GM19438 (cell line): ENCODE data around the gene RAI1.
A peak's percentile ranks its signal among the peaks of the same experiment; 100 is the strongest.

Experiments
- ATAC-seq: cut with Tn5 transposase; IDR thresholded peaks from one replicate; pipeline ENCODE4 v1.9.1; 2021; ENCODE audit warnings: low read depth; ENCODE audit not compliant: unreplicated experiment

RAI1 gene

DNA sequence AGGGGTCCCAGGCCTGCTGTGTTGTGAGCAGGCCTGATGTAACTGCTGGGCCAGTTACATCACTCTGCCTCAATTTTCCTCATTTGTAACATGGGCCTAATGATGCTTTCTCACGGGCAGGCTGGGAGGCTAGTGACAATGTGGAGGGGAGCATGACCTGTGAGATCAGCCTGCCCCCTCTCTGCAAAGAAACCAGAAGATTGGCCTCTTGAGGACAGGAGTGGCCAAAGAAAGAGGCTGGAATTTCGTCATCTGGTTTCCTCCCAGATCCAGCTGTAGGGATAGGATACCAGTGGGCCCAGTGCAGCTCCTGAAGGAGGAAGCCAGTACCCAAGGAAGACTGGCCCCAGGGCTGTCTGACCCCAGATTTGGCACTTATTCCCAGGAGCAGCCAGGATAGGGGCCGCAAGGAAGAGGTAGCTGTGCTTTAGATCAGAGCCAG is 156.1 kb downstream of the RAI1 start:
- ATAC-seq, result no peak

DNA sequence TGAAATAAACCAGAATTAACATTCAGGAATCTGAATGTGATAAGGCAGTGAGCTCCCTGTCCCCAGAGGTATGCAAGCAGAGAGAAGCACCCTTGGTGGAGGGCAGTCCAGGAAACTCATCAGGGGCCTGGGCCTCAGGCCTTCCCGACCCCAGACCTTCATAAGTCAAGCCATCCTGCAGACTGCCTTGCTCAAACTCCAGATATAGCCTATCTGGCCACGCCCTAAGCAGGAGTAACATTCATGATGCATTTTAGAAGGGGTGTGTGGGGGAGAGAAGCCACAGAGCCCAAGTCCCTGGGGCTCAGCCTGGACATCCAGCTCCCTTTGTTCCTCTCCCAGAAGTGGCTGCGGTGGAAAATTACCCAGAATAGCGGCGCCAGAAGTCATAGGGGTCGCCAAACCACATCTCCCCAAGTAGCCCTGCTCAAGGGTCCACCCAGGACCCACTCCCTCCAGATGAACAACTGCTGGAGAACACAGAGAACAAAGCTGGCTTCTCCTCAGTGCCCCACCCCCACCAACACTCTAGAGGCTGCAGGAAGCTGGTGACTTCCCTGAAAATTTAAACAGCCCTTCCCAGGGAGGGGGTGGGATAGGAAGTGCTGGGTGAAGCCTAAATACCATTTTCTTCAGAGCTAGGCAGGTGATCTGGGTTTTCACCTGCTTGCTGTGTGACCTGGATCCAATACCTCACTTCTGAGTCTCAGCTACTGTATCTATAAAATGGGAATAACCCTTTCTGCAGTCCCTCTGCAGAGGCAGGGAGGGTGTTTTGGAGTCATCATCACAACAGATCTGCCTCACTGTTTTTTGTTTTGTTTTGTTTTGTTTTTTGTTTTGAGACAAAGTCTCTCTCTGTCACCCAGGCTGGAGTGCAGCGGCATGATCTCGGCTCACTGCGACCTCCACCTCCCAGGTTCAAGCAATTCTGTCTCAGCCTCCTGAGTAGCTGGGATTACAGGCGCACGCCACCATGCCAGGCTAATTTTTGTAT is 157.0 kb downstream of the RAI1 start:
- ATAC-seq, result no peak

DNA sequence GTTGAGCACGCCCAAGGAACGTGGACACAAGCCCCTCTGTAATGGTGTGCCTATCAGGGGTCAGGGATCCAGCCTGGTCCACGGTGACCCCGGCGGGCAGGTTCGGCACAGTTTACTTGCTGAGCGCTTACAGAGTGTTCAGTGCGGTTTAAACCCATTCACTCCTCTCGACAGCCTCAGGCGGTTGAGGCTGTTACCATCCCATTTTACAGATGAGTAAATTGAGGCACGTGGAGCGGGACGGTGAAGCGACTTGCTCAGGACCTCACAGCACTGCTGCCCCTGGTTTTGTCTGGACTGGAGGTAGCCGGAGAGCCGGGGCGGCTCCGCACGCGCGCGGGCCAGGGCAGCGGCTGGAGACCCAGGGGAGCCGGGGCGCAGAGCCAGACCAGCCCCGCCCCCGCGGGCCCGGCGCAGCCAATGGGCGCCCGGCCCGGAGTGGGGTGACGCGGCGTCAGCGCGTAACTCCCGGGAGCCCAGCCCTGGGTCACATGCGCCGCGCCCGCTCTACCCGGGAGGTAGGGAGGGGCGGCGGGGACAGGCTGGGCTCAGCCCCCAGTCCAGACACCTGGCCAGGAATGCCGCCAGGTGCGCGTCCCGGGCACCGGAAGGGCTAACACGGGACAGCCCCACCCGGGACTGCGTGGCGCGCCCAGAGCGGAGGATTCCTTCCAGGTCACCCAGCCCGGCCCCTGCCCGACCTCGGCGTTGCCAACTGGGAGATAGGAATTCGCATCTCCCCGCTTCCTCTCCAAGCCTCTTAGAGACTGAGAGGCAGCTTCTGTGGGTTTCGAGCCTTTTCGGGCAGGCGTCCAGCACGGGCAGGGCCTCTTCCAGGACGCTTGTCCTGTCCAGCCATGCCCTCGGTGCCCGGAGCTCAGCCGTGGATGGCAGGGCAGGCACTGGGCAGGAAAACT is 158.8 kb downstream of the RAI1 start:
- peak; percentile 41 for ATAC-seq

DNA sequence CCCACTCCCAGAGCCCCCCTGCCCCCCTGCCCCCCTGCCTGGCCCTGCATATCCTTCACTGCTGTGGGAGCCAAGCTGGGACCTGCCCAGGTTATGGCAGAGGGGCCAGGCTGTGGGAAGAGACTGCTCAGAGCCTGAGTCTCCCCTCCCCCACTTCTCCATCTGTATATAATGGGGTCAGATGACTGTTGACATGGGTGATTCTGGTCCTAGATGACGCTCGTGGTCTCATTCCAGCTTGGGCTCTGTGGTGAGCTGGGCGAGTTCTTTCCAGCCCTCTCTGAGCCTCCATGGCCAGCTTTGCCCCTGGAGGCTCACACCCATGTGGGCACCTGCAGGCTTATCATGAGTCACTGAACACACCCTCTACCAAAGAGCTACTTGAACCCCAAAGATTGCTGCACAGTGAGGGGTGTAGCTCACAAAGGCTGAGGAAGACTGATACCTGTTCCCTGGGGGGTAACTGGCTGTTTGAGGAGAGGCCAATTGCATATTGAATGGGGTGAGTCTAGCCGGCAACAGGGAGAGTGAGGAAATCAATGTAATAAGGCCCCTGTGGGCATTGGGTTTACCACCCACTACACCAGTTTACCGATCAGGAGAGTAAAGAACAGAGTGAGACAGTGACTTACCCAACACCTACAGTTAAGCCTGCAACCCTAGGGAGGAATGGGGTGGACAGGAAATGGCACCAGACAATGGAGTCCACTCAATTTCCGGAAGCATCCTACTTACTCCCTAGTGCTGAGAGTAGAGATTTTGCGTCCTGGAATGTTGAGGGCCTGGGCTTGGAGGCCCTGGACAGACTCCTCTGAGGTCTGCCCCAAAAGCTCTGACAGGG is 159.7 kb downstream of the RAI1 start:
- no peak for ATAC-seq

DNA sequence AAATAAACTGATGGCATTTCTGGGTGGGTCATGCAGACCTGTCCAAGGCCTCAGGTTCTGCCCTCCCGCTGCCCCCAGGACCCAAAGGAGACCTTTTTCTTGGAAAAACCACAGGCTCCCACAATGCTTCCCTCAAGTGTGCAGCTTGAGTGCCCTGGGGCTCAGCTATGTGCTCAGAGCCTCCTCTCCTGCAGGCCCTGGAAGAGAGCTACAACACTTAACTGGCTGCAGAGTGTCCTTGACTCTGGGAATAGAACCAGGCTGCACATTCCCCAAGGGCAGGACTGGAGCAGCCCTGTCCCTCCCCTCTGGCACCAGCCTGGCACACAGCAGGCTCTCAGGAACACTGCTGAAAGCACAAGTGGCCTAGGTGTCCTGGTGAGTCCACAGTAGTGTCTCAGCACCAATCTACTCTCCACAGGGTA is 160.4 kb downstream of the RAI1 start:
- ATAC-seq, result no peak

DNA sequence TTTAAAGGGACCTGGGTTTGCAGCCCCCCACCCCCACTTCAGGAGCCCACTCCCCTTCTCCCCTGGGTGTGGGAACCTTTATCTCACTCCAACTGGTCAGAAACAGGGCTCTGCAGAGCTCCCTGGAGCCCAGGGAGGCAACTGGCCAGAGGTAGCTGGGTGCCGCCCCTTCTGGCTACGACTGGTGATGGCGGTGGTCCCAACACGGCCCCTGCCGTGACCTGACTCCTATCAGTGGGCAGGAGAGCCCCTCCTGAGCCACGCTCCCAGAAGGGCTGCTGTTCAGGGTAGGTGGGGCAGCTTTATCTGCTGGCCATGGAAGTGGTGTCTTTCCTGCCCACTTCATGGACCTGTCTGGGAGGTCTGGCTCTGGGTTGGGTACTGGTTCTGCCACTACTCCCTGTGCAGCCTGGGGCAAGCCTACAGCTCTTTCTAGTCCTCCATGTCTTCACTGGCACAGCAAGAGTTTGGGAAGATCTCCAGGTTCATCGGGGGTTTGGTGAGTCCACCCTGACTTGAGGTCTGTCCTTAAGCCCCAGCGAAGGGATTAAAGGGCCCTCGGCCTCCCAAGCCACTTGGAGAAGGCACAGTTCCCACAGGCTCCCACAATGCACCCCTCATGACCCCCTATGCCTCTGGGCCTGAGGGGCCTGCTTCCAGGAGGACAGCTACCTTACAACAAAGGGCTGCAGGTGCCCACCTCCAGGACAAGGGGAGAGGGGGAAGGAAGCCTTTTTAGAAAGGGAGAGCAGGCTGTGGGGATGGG is 161.0 kb downstream of the RAI1 start:
- ATAC-seq, result no peak

DNA sequence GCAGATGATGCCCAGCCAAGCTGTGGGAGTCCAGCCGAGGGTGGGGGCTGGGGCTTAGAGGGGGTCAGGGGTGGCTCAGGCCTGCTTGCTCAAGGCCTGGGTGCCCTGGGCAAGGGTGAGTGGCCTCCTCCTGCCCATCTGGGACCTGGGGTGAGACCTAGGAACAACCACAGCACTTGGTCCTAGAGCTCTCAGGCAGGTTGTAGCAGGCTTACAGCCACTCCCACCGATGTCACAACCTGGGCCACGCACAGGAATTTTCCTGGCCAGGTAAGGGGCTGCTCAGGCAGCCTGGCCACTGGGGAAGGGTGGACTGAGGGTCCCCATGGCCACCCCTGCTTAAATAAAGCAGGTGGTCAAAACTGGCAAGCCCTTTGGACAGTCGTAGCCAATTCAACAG is 161.8 kb downstream of the RAI1 start:
- ATAC-seq, result no peak

DNA sequence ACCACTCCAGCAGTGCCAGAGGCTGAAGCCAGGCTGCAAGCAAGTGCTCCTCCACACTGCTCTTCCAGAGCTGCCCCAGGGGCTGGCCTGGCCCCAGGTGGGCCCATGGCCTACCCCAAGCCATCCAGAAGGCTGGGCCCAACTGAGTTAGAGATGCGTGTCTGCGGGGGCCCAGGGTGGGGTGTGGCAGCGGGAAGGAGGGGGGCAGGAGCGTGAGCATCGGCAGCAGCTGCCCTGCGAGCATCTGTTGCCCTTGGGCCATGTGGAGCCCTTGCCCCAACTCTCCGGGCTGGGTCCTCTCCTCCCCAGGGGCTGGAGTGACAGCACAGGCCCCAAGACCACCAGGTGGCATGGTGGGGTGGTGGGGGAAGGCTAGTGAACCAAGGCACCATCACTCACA is 162.8 kb downstream of the RAI1 start:
- no peak for ATAC-seq

DNA sequence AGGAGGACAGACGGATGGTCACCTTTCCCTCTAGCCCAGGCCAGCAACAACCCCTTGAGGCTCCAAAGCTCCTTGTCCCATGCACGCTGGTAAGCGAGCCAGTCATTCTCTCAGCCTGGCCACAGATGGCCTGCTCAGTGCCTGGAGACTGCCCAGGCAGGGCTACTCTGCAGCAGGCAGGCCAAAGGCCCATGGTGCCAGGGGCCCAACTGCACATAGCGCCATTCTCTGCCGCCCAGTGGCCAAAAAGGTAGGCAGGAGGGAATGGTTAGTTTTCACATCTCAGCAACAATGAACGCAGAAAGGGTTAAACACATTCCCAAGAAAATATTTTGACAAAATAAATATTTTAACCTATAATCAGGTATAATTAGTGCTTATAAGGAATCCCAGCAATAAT is 163.2 kb downstream of the RAI1 start:
- ATAC-seq, result no peak

DNA sequence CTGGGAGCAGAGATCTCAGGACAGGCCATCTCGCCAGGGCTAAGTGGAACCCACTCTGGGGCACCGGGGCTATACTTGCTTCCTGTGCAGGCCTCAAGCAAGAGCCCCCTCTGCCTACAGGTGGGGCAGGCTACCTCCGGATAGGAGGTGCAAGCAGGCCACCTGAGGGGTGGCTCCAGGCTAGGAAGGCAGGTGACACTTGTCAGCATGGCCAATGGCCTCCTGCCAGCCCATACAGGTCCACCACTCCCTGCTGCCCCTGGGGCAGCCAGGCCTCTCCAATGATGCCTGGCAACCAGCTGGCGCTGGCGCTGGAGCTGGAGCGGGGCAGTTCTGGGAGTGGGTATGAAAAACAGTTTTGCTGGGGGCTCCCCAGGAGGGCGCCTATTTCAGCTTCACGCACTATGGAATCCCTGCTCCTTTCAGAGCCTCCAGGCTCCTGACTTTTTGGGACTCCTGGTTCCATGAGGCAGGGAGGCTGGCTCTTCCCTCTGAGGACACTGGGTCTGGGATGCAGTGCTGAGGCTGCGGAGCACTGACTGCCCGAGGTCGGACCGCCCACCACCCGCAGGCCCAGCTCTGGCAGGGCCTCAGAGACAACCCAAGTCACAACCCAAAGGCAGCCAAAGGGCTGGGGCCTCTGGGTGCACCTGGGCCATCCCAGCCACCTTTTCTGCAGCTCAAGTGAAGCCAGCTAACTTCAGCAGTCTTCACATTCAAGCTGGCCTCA is 164.0 kb downstream of the RAI1 start:
- no peak for ATAC-seq

DNA sequence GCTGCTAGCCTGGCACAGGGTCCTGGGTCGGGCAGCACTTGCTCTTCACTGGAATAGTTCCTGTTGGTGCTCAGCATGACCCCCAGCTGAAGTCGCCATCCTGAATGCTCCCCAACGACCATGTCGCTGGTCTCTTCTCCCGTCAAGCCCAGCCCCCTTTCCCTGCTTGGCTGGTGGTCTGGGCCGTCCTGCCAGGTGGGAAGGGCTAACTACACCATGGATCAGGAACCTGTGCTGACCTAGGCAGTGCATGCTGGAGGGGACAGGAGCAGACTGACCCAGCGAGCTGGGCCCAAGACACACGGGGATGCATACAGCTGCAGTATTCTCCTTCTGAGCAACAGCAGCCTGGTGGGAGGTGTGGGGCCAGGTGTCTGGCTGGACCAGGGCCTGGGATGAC is 164.7 kb downstream of the RAI1 start:
- ATAC-seq, result no peak

DNA sequence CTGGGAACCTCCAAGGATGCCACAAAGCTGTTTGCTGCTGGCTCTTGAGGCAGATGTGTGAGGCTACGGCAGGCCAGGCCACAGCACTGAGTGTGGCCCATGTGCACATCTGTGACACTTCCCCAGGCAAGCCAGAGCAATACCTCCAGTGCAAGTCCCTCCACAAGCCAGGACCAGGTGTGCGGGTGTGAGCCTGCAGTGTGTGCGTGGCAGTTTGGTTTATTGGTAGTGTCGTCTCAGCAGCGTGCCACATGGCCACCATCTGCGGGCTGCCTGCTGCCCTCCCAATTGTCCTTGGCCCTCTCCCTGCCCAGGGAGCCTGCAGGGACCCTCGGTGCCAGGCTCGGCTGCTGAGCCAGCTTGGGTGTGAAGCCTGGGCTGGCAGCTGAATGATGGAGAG is 165.4 kb downstream of the RAI1 start:
- ATAC-seq, result no peak

DNA sequence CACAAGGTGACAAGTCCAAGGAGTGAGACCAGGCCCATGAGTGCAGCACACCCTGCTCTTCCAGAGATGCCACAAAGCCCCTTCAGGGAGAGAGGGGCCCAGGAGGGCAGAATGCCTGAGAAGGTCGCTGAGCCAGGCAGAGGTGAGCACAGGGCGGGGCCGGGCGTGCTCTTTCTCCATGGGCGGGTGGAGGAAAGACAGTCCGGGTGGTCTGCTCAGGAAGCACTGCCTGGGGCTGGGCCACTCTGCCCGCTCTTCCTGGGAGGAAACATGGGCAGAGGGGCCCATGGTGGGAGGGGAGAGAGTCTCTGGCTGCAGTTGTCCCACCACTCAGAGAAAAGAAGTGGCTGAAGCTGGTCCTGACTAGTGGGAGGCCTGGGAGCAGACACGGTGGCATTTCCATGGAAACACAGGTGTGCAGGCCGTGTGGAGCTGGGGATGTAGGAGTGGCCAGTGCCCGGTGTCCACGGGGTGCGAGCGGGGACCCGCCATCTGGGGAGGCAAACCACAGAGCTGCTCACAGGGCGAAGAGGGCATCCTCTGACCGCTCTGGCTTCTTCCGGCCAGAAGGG is 165.9 kb downstream of the RAI1 start:
- no peak for ATAC-seq

DNA sequence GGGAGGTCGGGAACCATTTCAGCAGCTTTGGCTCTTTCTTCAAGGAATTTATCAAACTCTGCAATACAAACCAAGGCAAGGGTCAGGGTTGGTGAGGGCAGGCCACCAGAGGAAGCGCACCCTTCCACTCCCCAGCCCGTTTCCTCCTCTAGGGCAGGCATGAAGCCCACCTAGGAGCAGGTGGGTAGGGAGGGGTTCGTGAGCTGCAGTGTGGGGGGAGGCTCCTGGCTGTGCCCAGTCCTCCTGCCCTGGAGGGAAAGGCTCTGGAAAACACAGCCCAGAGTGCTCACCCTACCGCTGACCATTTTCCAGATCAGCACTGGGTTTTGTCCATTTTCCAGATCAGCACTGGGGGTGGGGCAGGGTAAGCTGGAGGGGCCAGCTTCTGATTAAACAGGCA is 166.5 kb downstream of the RAI1 start:
- ATAC-seq, result no peak

DNA sequence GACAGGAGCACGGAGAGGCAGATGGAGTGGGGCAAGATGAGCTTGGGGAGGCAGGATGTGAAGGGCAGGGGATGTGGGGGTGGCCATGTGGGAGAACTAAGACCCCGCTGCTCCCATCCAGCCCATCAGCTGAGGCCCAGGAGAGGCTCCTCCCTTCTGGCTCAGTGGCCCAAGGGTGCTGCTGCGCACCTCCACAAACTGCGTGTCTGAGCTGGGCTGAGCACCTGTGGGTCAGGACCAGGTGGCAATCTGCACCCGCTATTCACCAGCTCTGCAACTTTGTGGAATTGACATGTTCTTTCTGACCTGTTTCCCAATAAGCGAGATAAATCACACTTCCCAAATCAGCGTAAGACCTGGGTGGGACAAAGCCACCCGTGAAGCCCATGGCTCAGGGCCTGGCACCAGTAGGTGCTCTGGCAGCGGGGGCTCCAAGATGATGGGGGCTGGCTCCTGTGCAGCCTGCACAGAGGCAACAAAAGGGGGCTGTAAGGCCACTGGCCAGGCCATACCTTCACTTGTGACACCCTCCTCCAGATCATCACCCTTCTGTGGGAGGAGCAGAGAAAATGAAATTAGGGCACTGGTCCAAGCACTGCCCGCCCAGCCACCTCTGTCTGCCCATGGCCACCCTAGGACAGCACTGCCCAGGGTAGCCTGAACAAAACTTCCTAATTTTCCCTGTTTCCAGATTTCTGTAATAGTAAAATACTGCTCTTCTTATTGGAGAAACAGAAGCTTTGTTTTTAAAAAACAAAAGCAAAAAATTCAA is 167.2 kb downstream of the RAI1 start:
- ATAC-seq, result no peak

DNA sequence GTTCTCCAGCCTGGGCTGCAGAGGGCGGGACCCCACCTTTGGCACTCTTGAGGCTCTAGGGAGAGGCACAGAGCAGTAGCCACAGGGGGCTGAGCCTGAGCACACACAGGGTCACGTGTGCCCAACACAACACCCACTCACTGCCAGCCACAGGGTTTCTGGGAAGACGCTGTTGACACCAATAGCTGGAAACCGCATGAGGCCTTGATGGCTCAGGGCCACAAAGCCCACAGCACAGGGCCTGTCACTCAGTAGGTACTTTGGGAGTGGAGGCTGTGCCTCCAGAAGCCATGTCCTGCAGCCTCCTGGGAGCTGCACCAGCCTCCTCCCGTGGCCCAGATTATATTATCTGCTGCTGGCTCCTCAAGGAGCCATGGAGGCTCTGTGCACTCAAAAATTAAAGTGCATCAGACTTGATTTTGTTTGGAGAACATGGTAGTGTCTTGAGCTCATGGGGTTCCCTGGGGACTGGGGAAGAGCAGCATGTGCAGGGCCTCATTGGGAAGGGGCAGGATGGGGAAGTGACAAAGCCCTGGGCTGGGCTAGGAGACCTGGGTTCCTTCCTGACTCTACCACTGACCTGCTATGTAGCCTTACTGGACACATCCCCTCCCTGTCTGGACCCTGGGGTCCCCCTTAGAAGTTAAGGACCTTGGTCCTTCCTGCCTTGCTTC is 168.0 kb downstream of the RAI1 start:
- ATAC-seq, result no peak

DNA sequence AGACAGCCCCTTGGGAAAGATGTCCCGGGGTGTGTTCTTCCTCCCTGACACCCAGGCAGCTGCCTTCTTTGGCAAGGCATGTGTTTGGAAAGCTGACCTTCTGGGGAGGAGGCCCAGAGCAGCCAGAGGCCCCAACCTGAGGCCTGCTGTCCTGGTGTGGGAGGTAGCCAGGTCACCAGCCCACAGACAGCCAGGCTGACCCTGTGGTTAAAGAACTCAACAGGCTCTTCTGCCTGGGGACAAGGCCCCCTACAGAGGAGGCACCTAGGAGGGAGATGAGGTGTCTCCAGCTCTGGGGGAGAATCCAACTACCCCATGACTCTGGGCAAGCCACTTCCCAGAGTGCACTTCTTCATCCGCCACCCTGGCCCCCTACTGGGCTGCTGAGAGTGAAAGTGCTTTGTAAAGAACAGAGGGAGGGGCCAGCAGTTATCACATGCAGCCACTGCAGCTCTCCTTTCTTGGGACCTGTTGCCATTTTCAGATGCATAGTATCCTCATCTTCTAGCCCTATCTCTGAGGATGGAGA is 168.7 kb downstream of the RAI1 start:
- no peak for ATAC-seq
